DND-41 (cell line): Measurements from ENCODE around the gene ANXA2.

ENCODE experiments used
- ATAC-seq: fragments of 200-7000 bp; cut with Tn5 transposase; 3 replicates; pipeline ENCODE4 v1.9.1; 2021; ENCODE audit warnings: low read depth; ENCODE audit not compliant: insufficient read depth
- DNase-seq: peaks from one replicate; pipeline ENCODE4 v3.0.0-alpha.2; 2020
- H2AFZ ChIP-seq: 2 replicates; pipeline ENCODE4 v1.6.0; 2012; ENCODE audit warnings: low read depth, low read length
- H3K27ac ChIP-seq: 2 replicates; pipeline ENCODE4 v1.5.1; 2012; ENCODE audit warnings: low read length, inconsistent platforms
- H3K27me3 ChIP-seq: fragments of 200-600 bp; sonication (generic); 2 replicates; pipeline ENCODE4 v1.6.0; 2012; ENCODE audit warnings: low read length, mild to moderate bottlenecking, inconsistent platforms; ENCODE audit not compliant: insufficient read depth, poor library complexity
- H3K36me3 ChIP-seq: 2 replicates; pipeline ENCODE4 v1.5.1; 2012; ENCODE audit warnings: low read length, inconsistent platforms; ENCODE audit not compliant: insufficient read depth
- H3K4me1 ChIP-seq: 2 replicates; pipeline ENCODE4 v1.5.1; 2012; ENCODE audit warnings: mild to moderate bottlenecking, low read length; ENCODE audit not compliant: insufficient read depth
- H3K4me2 ChIP-seq: 2 replicates; pipeline ENCODE4 v1.6.0; 2012; ENCODE audit warnings: mild to moderate bottlenecking, moderate library complexity, low read length, inconsistent platforms; ENCODE audit not compliant: insufficient read depth
- H3K4me3 ChIP-seq, 2 experiments: fragments of 200-600 bp in 1 of 2; shearing (Covaris generic) in 1 of 2; 2 replicates each; pipeline ENCODE4 v1.5.1; 2012 to 2016; ENCODE audit warnings: inconsistent platforms in 2 of 2, low read length in 2 of 2, mild to moderate bottlenecking in 2 of 2, low read depth in 1 of 2, moderate library complexity in 1 of 2
- H3K79me2 ChIP-seq: 2 replicates; pipeline ENCODE4 v1.6.0; 2012; ENCODE audit warnings: low read length, inconsistent platforms; ENCODE audit not compliant: insufficient read depth
- H3K9ac ChIP-seq: 2 replicates; pipeline ENCODE4 v1.6.0; 2012; ENCODE audit warnings: low read depth, mild to moderate bottlenecking, inconsistent platforms, low read length, moderate library complexity
- H3K9me3 ChIP-seq: 2 replicates; pipeline ENCODE4 v1.5.1; 2012; ENCODE audit warnings: low read length, moderate library complexity, mild to moderate bottlenecking, inconsistent platforms; ENCODE audit not compliant: insufficient read depth, severe bottlenecking
- H4K20me1 ChIP-seq: 2 replicates; pipeline ENCODE4 v1.6.0; 2012; ENCODE audit warnings: low read length; ENCODE audit not compliant: insufficient read depth
- CTCF ChIP-seq: IDR thresholded peaks from 2 replicates; pipeline ENCODE4 v1.5.1; 2012; ENCODE audit warnings: borderline replicate concordance, low read length, moderate library complexity, mild to moderate bottlenecking; ENCODE audit not compliant: poor library complexity, severe bottlenecking; ENCODE audit errors: extremely low read depth
- EZH2 ChIP-seq: IDR thresholded peaks from 3 replicates; pipeline ENCODE4 v1.6.1; 2012; ENCODE audit warnings: borderline replicate concordance, low read depth, mild to moderate bottlenecking, moderate library complexity, low read length, inconsistent platforms; ENCODE audit not compliant: severe bottlenecking

The ANXA2 gene

GRCh38 chr15:60369696-60370095 lies 28.1 kb downstream of the ANXA2 start:
- Histone ChIP-seq H3K9me3 (no peaks in the 10 kb centered on the region), H3K36me3 (no peaks in the 10 kb centered on the region), H3K27me3 (peaks cover 4% of the 10 kb centered on the region), H3K79me2 (no peaks in the 10 kb centered on the region), H3K4me3 (no peak overlapping the region), H2AFZ (no peak overlapping the region), H3K4me1 (no peaks in the 10 kb centered on the region), H3K9ac (no peak overlapping the region), H3K4me2 (no peak overlapping the region), H3K27ac (no peak overlapping the region), H4K20me1 (no peaks in the 10 kb centered on the region)
- no peak for TF ChIP-seq CTCF
- TF ChIP-seq EZH2 = no peak
- DNase-seq (no peak), ATAC-seq (no peak)

GRCh38 chr15:60364612-60364924 lies 33.2 kb downstream of the ANXA2 start:
- TF ChIP-seq EZH2 = no peak
- no peak for TF ChIP-seq CTCF
- Histone ChIP-seq H2AFZ (no peak overlapping the region), H3K9ac (no peak overlapping the region), H3K79me2 (no peaks in the 10 kb centered on the region), H4K20me1 (no peaks in the 10 kb centered on the region), H3K4me3 (no peak overlapping the region), H3K9me3 (no peaks in the 10 kb centered on the region), H3K4me2 (no peak overlapping the region), H3K36me3 (no peaks in the 10 kb centered on the region), H3K4me1 (no peaks in the 10 kb centered on the region), H3K27me3 (no peaks in the 10 kb centered on the region), H3K27ac (no peak overlapping the region)
- ATAC-seq (no peak), DNase-seq (no peak)

- H2AFZ ChIP-seq = no peak overlapping the region
- ATAC-seq = no peak
- no peak overlapping the region for H3K4me2 ChIP-seq
- H3K4me1 ChIP-seq = no peaks in the 10 kb centered on the region
- no peak overlapping the region for H3K27ac ChIP-seq
- no peaks in the 10 kb centered on the region for H3K36me3 ChIP-seq
- no peaks in the 10 kb centered on the region for H4K20me1 ChIP-seq
- no peaks in the 10 kb centered on the region for H3K9me3 ChIP-seq
- no peak for DNase-seq
- H3K27me3 ChIP-seq = no peaks in the 10 kb centered on the region
- TF ChIP-seq EZH2 (no peak), CTCF (no peak)
- H3K4me3 ChIP-seq = no peak overlapping the region
- no peaks in the 10 kb centered on the region for H3K79me2 ChIP-seq
- no peak overlapping the region for H3K9ac ChIP-seq
Observed at GRCh38 chr15:60363903-60364611, 33.7 kb downstream of the ANXA2 start.

GRCh38 chr15:60363087-60363549 lies 34.7 kb downstream of the ANXA2 start:
- Histone ChIP-seq H3K27ac (no peak overlapping the region), H4K20me1 (no peaks in the 10 kb centered on the region), H3K4me3 (no peak overlapping the region), H3K27me3 (no peaks in the 10 kb centered on the region), H3K79me2 (no peaks in the 10 kb centered on the region), H2AFZ (no peak overlapping the region), H3K4me1 (no peaks in the 10 kb centered on the region), H3K4me2 (no peak overlapping the region), H3K9me3 (no peaks in the 10 kb centered on the region), H3K9ac (no peak overlapping the region), H3K36me3 (no peaks in the 10 kb centered on the region)
- TF ChIP-seq EZH2 (no peak), CTCF (no peak)
- ATAC-seq = no peak
- DNase-seq = no peak
